ENCODE data around the gene ROBO1. TPM values are rescaled to one million over a fixed set of nuclear protein-coding genes. Genes with fewer than 3 reads are reported as not detected.

ROBO1 gene
- total RNA-seq, 1 experiment from 2014 or later, result 35.5 TPM

DNA sequence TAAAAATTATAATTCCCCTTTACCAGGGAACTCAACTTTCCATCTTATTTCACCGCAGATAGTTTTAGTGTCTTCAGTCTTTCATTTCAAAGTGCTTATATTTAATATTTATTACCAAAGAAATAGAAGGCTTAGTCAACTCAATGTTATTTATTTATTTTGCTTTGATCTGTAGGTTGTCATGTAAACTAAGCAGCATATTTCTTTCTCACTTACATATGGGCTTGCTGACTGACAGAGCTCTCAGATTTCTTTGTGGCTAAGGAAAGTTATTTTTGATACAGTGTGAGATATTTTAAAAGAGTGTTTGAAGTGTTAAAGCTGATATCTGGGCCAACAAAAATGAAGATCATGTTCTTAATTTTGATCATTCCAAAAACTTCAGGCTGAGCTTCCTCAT lies 331.4 kb downstream of the ROBO1 start:
- no peaks in the 10 kb centered on the region for H3K4me1 ChIP-seq (ENCODE audit: insufficient read depth, low read length)
- no peaks in the 10 kb centered on the region for H3K79me2 ChIP-seq (ENCODE audit: low read length)
- no peaks in the 10 kb centered on the region for H3F3A ChIP-seq (ENCODE audit: low read length, unreplicated experiment)
- no TSS peak for BruUV-seq (replicated peaks)
- POLR2A ChIA-PET (ENCODE audit: unreplicated experiment), result no interaction called here
- DNase-seq (no peak), ATAC-seq (no peak)
- no peaks in the 10 kb centered on the region for H3K36me3 ChIP-seq (ENCODE audit: low read depth, low read length)
- no peaks in the 10 kb centered on the region for H3K9me3 ChIP-seq (ENCODE audit: low read length)
- H4K20me1 ChIP-seq (ENCODE audit: low read length), result no peaks in the 10 kb centered on the region
- no peak overlapping the region for H2AFZ ChIP-seq (ENCODE audit: low read length)
- TF ChIP-seq EZH2 (IDR thresholded peaks at IDR 0.05; ENCODE audit: low read length, unreplicated experiment), result no peak
- TF ChIP-seq, protein P1, sequence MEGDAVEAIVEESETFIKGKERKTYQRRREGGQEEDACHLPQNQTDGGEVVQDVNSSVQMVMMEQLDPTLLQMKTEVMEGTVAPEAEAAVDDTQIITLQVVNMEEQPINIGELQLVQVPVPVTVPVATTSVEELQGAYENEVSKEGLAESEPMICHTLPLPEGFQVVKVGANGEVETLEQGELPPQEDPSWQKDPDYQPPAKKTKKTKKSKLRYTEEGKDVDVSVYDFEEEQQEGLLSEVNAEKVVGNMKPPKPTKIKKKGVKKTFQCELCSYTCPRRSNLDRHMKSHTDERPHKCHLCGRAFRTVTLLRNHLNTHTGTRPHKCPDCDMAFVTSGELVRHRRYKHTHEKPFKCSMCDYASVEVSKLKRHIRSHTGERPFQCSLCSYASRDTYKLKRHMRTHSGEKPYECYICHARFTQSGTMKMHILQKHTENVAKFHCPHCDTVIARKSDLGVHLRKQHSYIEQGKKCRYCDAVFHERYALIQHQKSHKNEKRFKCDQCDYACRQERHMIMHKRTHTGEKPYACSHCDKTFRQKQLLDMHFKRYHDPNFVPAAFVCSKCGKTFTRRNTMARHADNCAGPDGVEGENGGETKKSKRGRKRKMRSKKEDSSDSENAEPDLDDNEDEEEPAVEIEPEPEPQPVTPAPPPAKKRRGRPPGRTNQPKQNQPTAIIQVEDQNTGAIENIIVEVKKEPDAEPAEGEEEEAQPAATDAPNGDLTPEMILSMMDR (conservative IDR thresholded peaks at IDR 0.05; ENCODE audit: low read depth, low read length), result no peak
- no peak for TF ChIP-seq EZH2phosphoT487 (IDR thresholded peaks at IDR 0.05; ENCODE audit: borderline replicate concordance, low read length)
- H3K9me2 ChIP-seq (replicated peaks; ENCODE audit: low read length), result no peaks in the 10 kb centered on the region
- no peak overlapping the region for H3K9ac ChIP-seq (ENCODE audit: low read length)
- CTCF ChIA-PET, result no interaction called here
- H3K27me3 ChIP-seq (ENCODE audit: low read length), result peaks cover 22% of the 10 kb centered on the region; the same call in 1 of the 2 replicates
- intact Hi-C loops (cut with micrococcal nuclease), result no loop called here
- no peak overlapping the region for H3K27ac ChIP-seq (ENCODE audit: low read length)
- H3K4me2 ChIP-seq (ENCODE audit: low read length), result no peak overlapping the region
- no peak overlapping the region for H3K4me3 ChIP-seq (ENCODE audit: low read length)

DNA sequence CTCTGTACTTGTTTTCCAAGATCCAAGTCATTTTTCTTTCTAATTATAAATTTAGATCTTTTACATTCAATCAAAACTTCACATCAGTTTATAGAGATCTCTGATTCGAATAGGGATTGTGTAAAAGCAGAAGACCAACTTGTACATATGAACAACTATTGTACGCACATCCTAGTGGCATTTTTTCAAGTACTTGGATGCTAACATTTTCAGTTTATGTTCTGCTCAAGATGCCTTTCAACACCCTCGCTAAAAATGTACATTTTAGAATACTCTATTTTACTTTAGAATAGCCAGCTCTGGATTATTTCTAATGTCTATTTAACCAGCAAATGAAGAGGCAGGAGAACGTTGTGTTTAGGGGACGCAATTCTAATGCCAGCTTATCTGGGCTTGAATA lies 340.7 kb downstream of the ROBO1 start:
- no peaks in the 10 kb centered on the region for H3K9me2 ChIP-seq (replicated peaks; ENCODE audit: low read length)
- ChIA-PET POLR2A (ENCODE audit: unreplicated experiment) (no interaction called here), CTCF (interaction anchor here (0.6 kb wide), 1 partner anchor 12 kb away, joined by 3 read pairs; no protein-coding TSS in a partner anchor)
- H3K27me3 ChIP-seq (ENCODE audit: low read length), result peaks cover 22% of the 10 kb centered on the region
- no peaks in the 10 kb centered on the region for H3K4me1 ChIP-seq (ENCODE audit: insufficient read depth, low read length)
- no peaks in the 10 kb centered on the region for H3K9me3 ChIP-seq (ENCODE audit: low read length)
- BruUV-seq (replicated peaks), result no TSS peak
- no peak for ATAC-seq
- no peaks in the 10 kb centered on the region for H3F3A ChIP-seq (ENCODE audit: low read length, unreplicated experiment)
- intact Hi-C loops (cut with micrococcal nuclease), result no loop called here
- H3K4me3 ChIP-seq (ENCODE audit: low read length), result no peak overlapping the region
- no peak for TF ChIP-seq EZH2phosphoT487 (IDR thresholded peaks at IDR 0.05; ENCODE audit: borderline replicate concordance, low read length)
- no peak for TF ChIP-seq EZH2 (IDR thresholded peaks at IDR 0.05; ENCODE audit: low read length, unreplicated experiment)
- TF ChIP-seq, protein P1 (conservative IDR thresholded peaks at IDR 0.05; ENCODE audit: low read depth, low read length), result no peak
- H3K79me2 ChIP-seq (ENCODE audit: low read length), result no peaks in the 10 kb centered on the region
- H3K4me2 ChIP-seq (ENCODE audit: low read length), result no peak overlapping the region
- DNase-seq, result no peak
- H3K27ac ChIP-seq (ENCODE audit: low read length), result no peak overlapping the region
- H2AFZ ChIP-seq (ENCODE audit: low read length), result no peak overlapping the region
- no peaks in the 10 kb centered on the region for H3K36me3 ChIP-seq (ENCODE audit: low read depth, low read length)
- H4K20me1 ChIP-seq (ENCODE audit: low read length), result no peaks in the 10 kb centered on the region
- no peak overlapping the region for H3K9ac ChIP-seq (ENCODE audit: low read length)

DNA sequence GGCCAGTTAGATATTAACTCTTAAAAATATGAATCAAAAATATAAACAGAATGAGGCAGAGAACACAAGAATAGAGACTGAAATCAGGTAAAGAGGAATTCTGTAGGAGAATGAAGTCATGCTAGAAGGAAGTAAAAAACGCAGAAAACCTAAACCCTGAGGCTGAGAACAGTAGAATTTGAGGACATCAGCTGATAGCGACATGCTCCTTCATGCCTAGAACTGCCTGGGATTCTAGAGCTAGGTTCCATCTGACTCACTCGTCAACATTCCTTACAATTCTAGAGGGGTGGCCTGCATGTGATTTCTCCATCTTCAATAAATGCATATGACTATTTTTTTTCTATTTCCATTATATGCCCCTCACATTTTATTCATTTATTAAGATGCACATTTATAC lies 343.0 kb downstream of the ROBO1 start:
- Histone ChIP-seq H4K20me1 (ENCODE audit: low read length) (no peaks in the 10 kb centered on the region), H2AFZ (ENCODE audit: low read length) (no peak overlapping the region), H3K9me3 (ENCODE audit: low read length) (no peaks in the 10 kb centered on the region), H3K27ac (ENCODE audit: low read length) (no peak overlapping the region), H3K4me1 (ENCODE audit: insufficient read depth, low read length) (no peaks in the 10 kb centered on the region), H3K79me2 (ENCODE audit: low read length) (no peaks in the 10 kb centered on the region), H3K27me3 (ENCODE audit: low read length) (peaks cover 17% of the 10 kb centered on the region), H3K4me2 (ENCODE audit: low read length) (no peak overlapping the region), H3F3A (ENCODE audit: low read length, unreplicated experiment) (no peaks in the 10 kb centered on the region), H3K36me3 (ENCODE audit: low read depth, low read length) (no peaks in the 10 kb centered on the region), H3K9me2 (replicated peaks; ENCODE audit: low read length) (no peaks in the 10 kb centered on the region), H3K9ac (ENCODE audit: low read length) (no peak overlapping the region), H3K4me3 (ENCODE audit: low read length) (no peak overlapping the region)
- BruUV-seq (replicated peaks), result no TSS peak
- intact Hi-C loops (cut with micrococcal nuclease), result no loop called here
- ATAC-seq, result no peak
- ChIA-PET POLR2A (ENCODE audit: unreplicated experiment) (no interaction called here), CTCF (no interaction called here)
- DNase-seq, result no peak
- TF ChIP-seq EZH2 (IDR thresholded peaks at IDR 0.05; ENCODE audit: low read length, unreplicated experiment) (no peak), EZH2phosphoT487 (IDR thresholded peaks at IDR 0.05; ENCODE audit: borderline replicate concordance, low read length) (no peak)
- TF ChIP-seq, protein P1 (conservative IDR thresholded peaks at IDR 0.05; ENCODE audit: low read depth, low read length), result no peak

Measured in PC-3 (cell line).